DOHH2 (cell line): ENCODE measurements around the gene PARP14.
A peak's percentile ranks its signal among the peaks of the same experiment; 100 is the strongest.

Experiments used
- H3F3A ChIP-seq: fragments of 200-600 bp; sonication (generic), shearing (Covaris generic); 2 replicates; pipeline ENCODE4 v1.6.0; 2016; ENCODE audit warnings: antibody characterized with exemption, mild to moderate bottlenecking; ENCODE audit not compliant: control insufficient read depth, insufficient read depth
- H3K27ac ChIP-seq: fragments of 200-600 bp; sonication (generic); 2 replicates; pipeline ENCODE4 v1.5.1; 2014; ENCODE audit warnings: low read depth, mild to moderate bottlenecking, low read length, moderate library complexity
- H3K27me3 ChIP-seq: fragments of 200-600 bp; sonication (generic); 2 replicates; pipeline ENCODE4 v1.6.1; 2014; ENCODE audit warnings: mild to moderate bottlenecking, low read length, mixed read lengths; ENCODE audit not compliant: control insufficient read depth
- H3K36me3 ChIP-seq: fragments of 200-600 bp; sonication (generic); 2 replicates; pipeline ENCODE4 v1.6.1; 2014; ENCODE audit warnings: mild to moderate bottlenecking, low read length, moderate library complexity, mixed read lengths; ENCODE audit not compliant: control insufficient read depth
- H3K4me1 ChIP-seq: fragments of 200-600 bp; sonication (generic); 2 replicates; pipeline ENCODE4 v1.6.1; 2014; ENCODE audit warnings: mild to moderate bottlenecking, low read length, mixed read lengths; ENCODE audit not compliant: control insufficient read depth
- H3K4me2 ChIP-seq: fragments of 200-600 bp; sonication (generic); 2 replicates; pipeline ENCODE4 v1.6.0; 2014; ENCODE audit warnings: mild to moderate bottlenecking, low read length, moderate library complexity
- H3K4me3 ChIP-seq: fragments of 200-600 bp; sonication (generic); 2 replicates; pipeline ENCODE4 v1.5.1; 2014; ENCODE audit warnings: mild to moderate bottlenecking, low read length, mixed read lengths
- H3K79me2 ChIP-seq: fragments of 200-600 bp; sonication (generic); 2 replicates; pipeline ENCODE4 v1.6.1; 2014; ENCODE audit warnings: mild to moderate bottlenecking, low read length, mixed read lengths; ENCODE audit not compliant: control insufficient read depth
- H3K9me2 ChIP-seq: fragments of 200-600 bp; sonication (generic); replicated peaks from 2 replicates; pipeline ENCODE4 v1.6.1; 2014; ENCODE audit warnings: mild to moderate bottlenecking, low read length, mixed read lengths; ENCODE audit not compliant: control insufficient read depth
- H3K9me3 ChIP-seq: fragments of 200-600 bp; sonication (generic); 2 replicates; pipeline ENCODE4 v1.6.1; 2014; ENCODE audit warnings: antibody characterized with exemption, low read length, mixed read lengths; ENCODE audit not compliant: control insufficient read depth, insufficient read depth
- H4K20me1 ChIP-seq: fragments of 200-600 bp; sonication (generic); 2 replicates; pipeline ENCODE4 v1.6.0; 2014; ENCODE audit warnings: low read depth, mild to moderate bottlenecking, antibody characterized with exemption, low read length, moderate library complexity; ENCODE audit not compliant: control insufficient read depth, insufficient read depth
- CTCF ChIP-seq: fragments of 200-600 bp; sonication (generic); IDR thresholded peaks from one replicate; pipeline ENCODE4 v1.5.1; 2014; ENCODE audit warnings: antibody characterized with exemption, mild to moderate bottlenecking, low read depth, low read length; ENCODE audit not compliant: poor library complexity, severe bottlenecking
- EZH2phosphoT487 ChIP-seq: fragments of 200-600 bp; sonication (generic); IDR thresholded peaks from 2 replicates; pipeline ENCODE4 v1.6.1; 2017; ENCODE audit warnings: borderline replicate concordance, mild to moderate bottlenecking, antibody characterized with exemption, low read length, moderate library complexity, mixed read lengths

PARP14 gene

GRCh38 chr3:122695927-122696561 is 15.4 kb downstream of the PARP14 start:
- Histone ChIP-seq H3K27me3 (no peaks in the 10 kb centered on the region), H3K9me2 (no peaks in the 10 kb centered on the region), H3K27ac (peak overlapping the region; percentile 74), H3K4me1 (peaks cover 85% of the 10 kb centered on the region), H3F3A (peaks cover 13% of the 10 kb centered on the region; the same call in 1 of the 2 replicates), H3K4me3 (peak overlapping the region; percentile 61), H3K4me2 (peak overlapping the region; percentile 77), H3K36me3 (peaks cover 20% of the 10 kb centered on the region), H3K9me3 (no peaks in the 10 kb centered on the region), H3K79me2 (no peaks in the 10 kb centered on the region), H4K20me1 (no peaks in the 10 kb centered on the region)
- no peak for TF ChIP-seq EZH2phosphoT487
- TF ChIP-seq CTCF = no peak

- Histone ChIP-seq H3K9me2 (no peaks in the 10 kb centered on the region), H3K27me3 (no peaks in the 10 kb centered on the region), H3K79me2 (no peaks in the 10 kb centered on the region), H3K4me3 (peak overlapping the region; percentile 57), H4K20me1 (no peaks in the 10 kb centered on the region), H3K9me3 (no peaks in the 10 kb centered on the region), H3F3A (peaks cover 9% of the 10 kb centered on the region; the same call in 1 of the 2 replicates), H3K27ac (peak overlapping the region; percentile 77), H3K4me2 (peak overlapping the region; percentile 77), H3K36me3 (peaks cover 20% of the 10 kb centered on the region), H3K4me1 (peaks cover 72% of the 10 kb centered on the region)
- no peak for TF ChIP-seq EZH2phosphoT487
- no peak for TF ChIP-seq CTCF
Measured at GRCh38 chr3:122697952-122698620, 17.4 kb downstream of the PARP14 start.

- peaks cover 20% of the 10 kb centered on the region for H3K36me3 ChIP-seq
- no peaks in the 10 kb centered on the region for H3K9me3 ChIP-seq
- TF ChIP-seq EZH2phosphoT487 (no peak), CTCF (no peak)
Measured at GRCh38 chr3:122700193-122700592, 19.6 kb downstream of the PARP14 start.

More at GRCh38 chr3:122700193-122700592, 19.6 kb downstream of the PARP14 start:
- H3K27ac ChIP-seq = no peak overlapping the region
- no peaks in the 10 kb centered on the region for H3K9me2 ChIP-seq
- H3F3A ChIP-seq = peaks cover 4% of the 10 kb centered on the region; the same call in 1 of the 2 replicates
- no peaks in the 10 kb centered on the region for H3K27me3 ChIP-seq
- no peak overlapping the region for H3K4me3 ChIP-seq
- H3K4me2 ChIP-seq = no peak overlapping the region
- H3K4me1 ChIP-seq = peaks cover 60% of the 10 kb centered on the region
- no peaks in the 10 kb centered on the region for H4K20me1 ChIP-seq
- H3K79me2 ChIP-seq = no peaks in the 10 kb centered on the region
